B cell (primary cell): ENCODE measurements around the gene PPOX. TPM values are rescaled to one million over a fixed set of nuclear protein-coding genes. Genes with fewer than 3 reads are reported as not detected.

Source experiments
- ATAC-seq: fragments of 200-7000 bp; cut with Tn5 transposase; one replicate; pipeline ENCODE4 v1.10.0; 2021; ENCODE audit warnings: low read depth, mild to moderate bottlenecking, moderate number of reproducible peaks, moderate library complexity
- CTCF ChIA-PET: fragments of 350-600 bp; sonication (Branson Sonifier 250); formaldehyde crosslinking; loops from one replicate; lab custom pipeline; 2021; ENCODE audit warnings: antibody characterized with exemption, inconsistent platforms; lab: Charles Lee
- POLR2A ChIA-PET: fragments of 350-600 bp; sonication (Branson Sonifier 250); formaldehyde crosslinking; loops from one replicate; lab custom pipeline; 2021; ENCODE audit warnings: antibody characterized with exemption; lab: Charles Lee
- DNase-seq: peaks from one replicate; pipeline ENCODE4 v3.0.0; 2013
- H2AFZ ChIP-seq: 2 replicates; pipeline ENCODE4 v1.6.1; 2012; ENCODE audit warnings: mild to moderate bottlenecking, low read depth, low read length; ENCODE audit not compliant: insufficient read depth, poor library complexity, severe bottlenecking
- H3K27ac ChIP-seq, 2 donors: 1 replicate in 1 of 2; 2 replicates in 1 of 2; pipeline ENCODE4 v1.5.1; 2012 to 2013; ENCODE audit warnings: low read length in 2 of 2, mild to moderate bottlenecking in 2 of 2, moderate library complexity in 1 of 2
- H3K27me3 ChIP-seq, 4 experiments: fragments of 200-600 bp in 1 of 4; sonication (generic) in 1 of 4; replicated peaks in 1 of 4; 1 replicate in 2 of 4; 2 replicates in 2 of 4; pipeline versions ENCODE4 v1.6.1 to v1.7.0; 2013 to 2016; ENCODE audit warnings: low read length in 3 of 4, mild to moderate bottlenecking in 2 of 4, mixed read lengths in 1 of 4, moderate library complexity in 1 of 4; ENCODE audit not compliant: insufficient read depth in 4 of 4, control insufficient read depth in 3 of 4; ENCODE audit errors: control extremely low read depth in 1 of 4
- H3K36me3 ChIP-seq, 2 experiments: replicated peaks in 1 of 2; 1 replicate in 1 of 2; 2 replicates in 1 of 2; pipeline versions ENCODE4 v1.6.1 to v1.7.1; 2013; ENCODE audit warnings: low read length in 1 of 2; ENCODE audit not compliant: insufficient read depth in 2 of 2, control insufficient read depth in 1 of 2; ENCODE audit errors: control extremely low read depth in 1 of 2, extremely low read depth in 1 of 2
- H3K4me1 ChIP-seq, 2 donors: fragments of 200-600 bp in 1 of 2; sonication (generic) in 1 of 2; 1 replicate in 1 of 2; 2 replicates in 1 of 2; pipeline versions ENCODE4 v1.5.1 to v1.6.1; 2013 to 2017; ENCODE audit warnings: low read length in 2 of 2; ENCODE audit not compliant: control insufficient read depth in 2 of 2, insufficient read depth in 2 of 2
- H3K4me2 ChIP-seq: replicated peaks from 2 replicates; pipeline ENCODE3; 2012; ENCODE audit warnings: mild to moderate bottlenecking, low read depth, low read length; ENCODE audit not compliant: poor library complexity, severe bottlenecking
- H3K4me3 ChIP-seq, 5 experiments: fragments of 200-600 bp in 1 of 5; sonication (generic) in 1 of 5; 1 replicate in 3 of 5; 2 replicates in 2 of 5; pipeline versions ENCODE4 v1.5.1 to v1.7.0; 2011 to 2016; ENCODE audit warnings: low read length in 4 of 5, mild to moderate bottlenecking in 4 of 5, low read depth in 2 of 5, control low read depth in 1 of 5, moderate library complexity in 1 of 5; ENCODE audit not compliant: insufficient read depth in 1 of 5; ENCODE audit errors: control extremely low read depth in 1 of 5, extremely low read depth in 1 of 5
- H3K79me2 ChIP-seq: fragments of 200-600 bp; sonication (generic); one replicate; pipeline ENCODE4 v1.6.0; 2016; ENCODE audit warnings: low read length; ENCODE audit not compliant: control insufficient read depth, insufficient read depth
- H3K9ac ChIP-seq: fragments of 200-600 bp; sonication (generic); 2 replicates; pipeline ENCODE4 v1.6.1; 2017; ENCODE audit warnings: mild to moderate bottlenecking, low read length, moderate library complexity
- H3K9me3 ChIP-seq, 3 donors: one replicate each; pipeline versions ENCODE4 v1.6.1 to v1.7.1; 2013; ENCODE audit warnings: low read length in 2 of 3; ENCODE audit not compliant: control insufficient read depth in 2 of 3, insufficient read depth in 1 of 3; ENCODE audit errors: control extremely low read depth in 1 of 3
- H4K20me1 ChIP-seq: 2 replicates; pipeline ENCODE4 v1.6.0; 2012; ENCODE audit warnings: mild to moderate bottlenecking, low read length; ENCODE audit not compliant: insufficient read depth, control insufficient read depth, poor library complexity, severe bottlenecking
- H3K27ac Mint-ChIP-seq: one replicate; pipeline ENCODE4 v1.8.0; 2021; ENCODE audit warnings: mixed read lengths
- H3K27me3 Mint-ChIP-seq: one replicate; pipeline ENCODE4 v1.8.0; 2021; ENCODE audit warnings: mixed read lengths
- H3K4me1 Mint-ChIP-seq: one replicate; pipeline ENCODE4 v1.8.0; 2021; ENCODE audit warnings: mixed read lengths
- H3K4me3 Mint-ChIP-seq: one replicate; pipeline ENCODE4 v1.8.0; 2021; ENCODE audit warnings: mixed read lengths
- H3K9me3 Mint-ChIP-seq: one replicate; pipeline ENCODE4 v1.8.0; 2022; ENCODE audit warnings: mixed read lengths; ENCODE audit not compliant: insufficient read depth
- CTCF ChIP-seq: fragments of 200-600 bp; IDR thresholded peaks from one replicate; pipeline ENCODE4 v1.8.0; 2022; ENCODE audit warnings: antibody characterized with exemption, mild to moderate bottlenecking
- EZH2 ChIP-seq: IDR thresholded peaks from 2 replicates; pipeline ENCODE4 v1.6.1; 2012; ENCODE audit warnings: borderline replicate concordance, low read depth, mild to moderate bottlenecking, moderate library complexity, low read length; ENCODE audit not compliant: insufficient read depth, poor library complexity, severe bottlenecking
- WGBS: methylation state at CpG from one replicate; pipeline ENCODE4 v1.1.5; 2013; ENCODE audit warnings: missing lambda C conversion rate; ENCODE audit not compliant: insufficient coverage; 5-methylcytosine and 5-hydroxymethylcytosine counted together
- intact Hi-C: fragments of 100-400 bp; cut with micrococcal nuclease; formaldehyde crosslinking; loops from one replicate; pipeline ENCODE4 v1.10.0; 2022
- polyA plus RNA-seq: library from polyadenylated mRNA; depleted of rRNA; stranded (reverse); fragments of >200 nt; gene quantifications from 2 replicates; pipeline ENCODE4 v1.2.3, GENCODE V29; 2012
- total RNA-seq, 2 donors: library from RNA; stranded (reverse); fragments of 120-200 nt in 1 of 2; gene quantifications; 1 replicate in 1 of 2; 2 replicates in 1 of 2; pipeline versions ENCODE4 v1.2.3 to v1.2.4, GENCODE V29; 2013 to 2022

Gene PPOX
- total and polyA plus RNA-seq, 2 donors (not counting 1 experiment from before 2014, with no cell fraction given): 65.6 to 82.3 TPM

- WGBS: 96% methylated on average over 4 of the region's 5 CpGs
- intact Hi-C loops: no loop called here
- ATAC-seq: no peak
- no peak overlapping the region for H2AFZ ChIP-seq
- H3K79me2 ChIP-seq: no peaks in the 10 kb centered on the region
- no peaks in the 10 kb centered on the region for H4K20me1 ChIP-seq
- no peak for DNase-seq
- H3K4me1 ChIP-seq: peaks cover 15 to 26% of the 10 kb centered on the region in 2 donors
- peaks cover 0 to 4% of the 10 kb centered on the region in 2 experiments for H3K36me3 ChIP-seq
- ChIA-PET POLR2A (no interaction called here), CTCF (interaction anchor here (1.1 to 1.9 kb wide), 4 partner anchors 8 to 162 kb away, joined by 3 to 7 read pairs (median 6); no protein-coding TSS in a partner anchor)
- H3K9me3 ChIP-seq: no peaks in the 10 kb centered on the region
- peaks cover 27% of the 10 kb centered on the region for H3K4me1 Mint-ChIP-seq
- H3K9me3 Mint-ChIP-seq: no peaks in the 10 kb centered on the region
- no peak overlapping the region for H3K4me3 Mint-ChIP-seq
- peaks cover 0 to 49% (median 36%) of the 10 kb centered on the region in 4 experiments for H3K27me3 ChIP-seq
- H3K27ac Mint-ChIP-seq: no peak overlapping the region
- no peak overlapping the region for H3K4me3 ChIP-seq
- no peak for TF ChIP-seq EZH2
- TF ChIP-seq CTCF: no peak
- H3K27me3 Mint-ChIP-seq: peaks cover 46% of the 10 kb centered on the region
- H3K27ac ChIP-seq: no peak overlapping the region
- no peak overlapping the region for H3K9ac ChIP-seq
- no peak overlapping the region for H3K4me2 ChIP-seq
Observed at GRCh38 chr1:161219078-161219892, 53.1 kb downstream of the PPOX start.

DNA sequence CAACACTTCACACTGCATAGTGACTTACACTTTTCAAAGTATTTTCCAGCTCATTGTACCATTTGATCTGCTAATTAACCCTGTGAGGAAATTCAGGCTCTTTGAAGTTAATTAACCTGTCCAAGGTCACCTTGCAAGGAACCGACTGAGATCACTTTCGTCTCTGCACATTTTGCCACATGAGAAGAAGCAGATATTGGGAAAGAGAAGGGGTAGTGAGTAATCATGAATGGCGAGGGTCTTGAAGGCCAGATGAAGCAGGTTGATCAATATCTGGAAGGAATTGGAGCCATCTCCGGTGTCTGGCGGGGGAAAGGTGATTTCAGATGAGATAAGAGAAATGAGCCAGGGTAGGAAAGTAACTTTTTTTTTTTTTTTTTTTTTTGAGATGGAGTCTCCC, 53.8 kb downstream of the PPOX start:
- H3K27me3 Mint-ChIP-seq: peaks cover 45% of the 10 kb centered on the region
- DNase-seq: no peak
- Histone ChIP-seq H3K9ac (no peak overlapping the region), H3K4me2 (no peak overlapping the region), H3K27me3 (peaks cover 0 to 48% (median 36%) of the 10 kb centered on the region in 4 experiments), H4K20me1 (no peaks in the 10 kb centered on the region), H3K4me1 (peaks cover 13 to 25% of the 10 kb centered on the region in 2 donors), H3K9me3 (no peaks in the 10 kb centered on the region), H3K4me3 (no peak overlapping the region), H2AFZ (no peak overlapping the region), H3K27ac (no peak overlapping the region), H3K36me3 (no peaks in the 10 kb centered on the region), H3K79me2 (no peaks in the 10 kb centered on the region)
- H3K4me3 Mint-ChIP-seq: no peak overlapping the region
- no peak overlapping the region for H3K27ac Mint-ChIP-seq
- CTCF ChIA-PET: interaction anchor here (1.1 to 1.9 kb wide), 3 partner anchors 9 to 162 kb away, joined by 5 to 7 read pairs (median 7); no protein-coding TSS in a partner anchor
- intact Hi-C loops: no loop called here
- no peaks in the 10 kb centered on the region for H3K9me3 Mint-ChIP-seq
- 100% methylated on average over 5 of the region's 5 CpGs for WGBS
- TF ChIP-seq CTCF: no peak
- no peak for TF ChIP-seq EZH2
- POLR2A ChIA-PET: no interaction called here
- ATAC-seq: no peak
- H3K4me1 Mint-ChIP-seq: peaks cover 26% of the 10 kb centered on the region
